Hepatocyte (in vitro differentiated cells): ENCODE results near the gene CBR4. TPM values are rescaled to one million over a fixed set of nuclear protein-coding genes. Genes with fewer than 3 reads are reported as not detected.

Experiments
- DNase-seq: peaks from one replicate; pipeline ENCODE4 v3.0.0-alpha.2; 2016; ENCODE audit warnings: low spot score
- H2AFZ ChIP-seq: fragments of 200-600 bp; sonication (generic); 2 replicates; pipeline ENCODE4 v1.6.0; 2016; ENCODE audit warnings: antibody characterized with exemption, mild to moderate bottlenecking
- H3K27ac ChIP-seq: fragments of 200-600 bp; sonication (generic); 2 replicates; pipeline ENCODE4 v1.5.1; 2016; ENCODE audit warnings: mild to moderate bottlenecking
- H3K27me3 ChIP-seq: fragments of 200-600 bp; sonication (generic); 2 replicates; pipeline ENCODE4 v1.6.1; 2016
- H3K36me3 ChIP-seq: fragments of 200-600 bp; sonication (generic); replicated peaks from 2 replicates; pipeline ENCODE4 v1.5.1; 2016; ENCODE audit warnings: low read depth; ENCODE audit not compliant: insufficient read depth
- H3K4me1 ChIP-seq: fragments of 200-600 bp; sonication (generic); 2 replicates; pipeline ENCODE4 v1.5.1; 2016; ENCODE audit warnings: mild to moderate bottlenecking, moderate library complexity; ENCODE audit not compliant: insufficient read depth
- H3K4me2 ChIP-seq: fragments of 200-600 bp; sonication (generic); 2 replicates; pipeline ENCODE4 v1.6.0; 2016
- H3K4me3 ChIP-seq: fragments of 200-600 bp; sonication (generic); 2 replicates; pipeline ENCODE4 v1.5.1; 2016; ENCODE audit warnings: mild to moderate bottlenecking
- H3K79me2 ChIP-seq: fragments of 200-600 bp; sonication (generic); 2 replicates; pipeline ENCODE4 v1.6.0; 2017; ENCODE audit warnings: mild to moderate bottlenecking
- H3K9me2 ChIP-seq: fragments of 200-600 bp; sonication (generic); replicated peaks from 2 replicates; pipeline ENCODE4 v1.6.0; 2017; ENCODE audit warnings: mild to moderate bottlenecking; ENCODE audit not compliant: insufficient read depth
- H3K9me3 ChIP-seq: fragments of 200-600 bp; sonication (generic); 2 replicates; pipeline ENCODE4 v1.5.1; 2016; ENCODE audit warnings: low read depth, mild to moderate bottlenecking
- H4K20me1 ChIP-seq: fragments of 200-600 bp; sonication (generic); 2 replicates; pipeline ENCODE4 v1.6.0; 2016; ENCODE audit warnings: mild to moderate bottlenecking; ENCODE audit not compliant: insufficient read depth, poor library complexity, severe bottlenecking
- EZH2 ChIP-seq: fragments of 200-600 bp; sonication (generic); IDR thresholded peaks from 2 replicates; pipeline ENCODE4 v1.6.1; 2016; ENCODE audit warnings: antibody characterized with exemption, mild to moderate bottlenecking, borderline replicate concordance
- EZH2phosphoT487 ChIP-seq: fragments of 200-600 bp; sonication (generic); IDR thresholded peaks from one replicate; pipeline ENCODE4 v1.6.1; 2018; ENCODE audit warnings: antibody characterized with exemption, mild to moderate bottlenecking, low read depth, moderate library complexity; ENCODE audit not compliant: unreplicated experiment, severe bottlenecking
- WGBS: methylation state at CpG from one replicate; pipeline ENCODE4 v1.1.6; 2016; ENCODE audit warnings: low lambda C conversion rate; ENCODE audit errors: missing lambda C conversion rate; 5-methylcytosine and 5-hydroxymethylcytosine counted together
- polyA plus RNA-seq: library from polyadenylated mRNA; unstranded; fragments of >200 nt; fragmentation: Nextera tagmentation; extraction: Ambion mirVana; gene quantifications from 2 replicates; pipeline ENCODE4 v1.2.1, GENCODE V29; 2016
- total RNA-seq: library from RNA; depleted of rRNA; stranded (reverse); fragments of >200 nt; gene quantifications from 2 replicates; pipeline ENCODE4 v1.2.3, GENCODE V29; 2014
- TF ChIP-seq, protein P1 (sequence below): fragments of 200-600 bp; sonication (generic); IDR thresholded peaks from 2 replicates; pipeline ENCODE4 v1.5.1; 2016; ENCODE audit warnings: antibody characterized with exemption, mild to moderate bottlenecking; ENCODE audit not compliant: poor library complexity

The CBR4 gene
- total and polyA plus RNA-seq, 2 experiments from 2014 or later = 18.5 to 26.9 TPM

DNA sequence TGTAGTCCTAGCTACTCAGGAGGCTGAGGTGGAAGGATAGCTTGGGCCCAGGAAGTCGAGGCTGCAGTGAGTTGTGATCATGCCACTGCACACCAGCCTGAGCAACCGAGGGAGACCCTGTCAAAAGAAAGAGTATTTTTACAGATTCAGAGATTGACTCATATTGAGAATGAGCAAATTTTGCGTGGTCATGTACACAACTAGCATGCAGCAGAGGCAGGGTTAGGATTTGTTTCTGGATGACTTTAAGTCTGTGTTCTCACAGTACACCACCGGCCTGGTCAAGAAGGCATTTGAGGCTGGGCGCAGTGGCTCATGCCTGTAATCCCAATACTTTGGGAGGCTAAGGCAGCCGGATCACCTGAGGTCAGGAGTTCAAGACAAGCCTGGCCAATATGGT, 44.8 kb upstream of the CBR4 start:
- DNase-seq = no peak
- Histone ChIP-seq H3K27ac (no peak overlapping the region), H4K20me1 (no peaks in the 10 kb centered on the region), H3K4me2 (no peak overlapping the region), H3K4me1 (peaks cover 4% of the 10 kb centered on the region), H3K4me3 (no peak overlapping the region), H3K27me3 (no peaks in the 10 kb centered on the region), H3K9me2 (no peaks in the 10 kb centered on the region), H3K79me2 (no peaks in the 10 kb centered on the region), H3K9me3 (no peaks in the 10 kb centered on the region), H3K36me3 (no peaks in the 10 kb centered on the region), H2AFZ (no peak overlapping the region)
- TF ChIP-seq, protein P1, sequence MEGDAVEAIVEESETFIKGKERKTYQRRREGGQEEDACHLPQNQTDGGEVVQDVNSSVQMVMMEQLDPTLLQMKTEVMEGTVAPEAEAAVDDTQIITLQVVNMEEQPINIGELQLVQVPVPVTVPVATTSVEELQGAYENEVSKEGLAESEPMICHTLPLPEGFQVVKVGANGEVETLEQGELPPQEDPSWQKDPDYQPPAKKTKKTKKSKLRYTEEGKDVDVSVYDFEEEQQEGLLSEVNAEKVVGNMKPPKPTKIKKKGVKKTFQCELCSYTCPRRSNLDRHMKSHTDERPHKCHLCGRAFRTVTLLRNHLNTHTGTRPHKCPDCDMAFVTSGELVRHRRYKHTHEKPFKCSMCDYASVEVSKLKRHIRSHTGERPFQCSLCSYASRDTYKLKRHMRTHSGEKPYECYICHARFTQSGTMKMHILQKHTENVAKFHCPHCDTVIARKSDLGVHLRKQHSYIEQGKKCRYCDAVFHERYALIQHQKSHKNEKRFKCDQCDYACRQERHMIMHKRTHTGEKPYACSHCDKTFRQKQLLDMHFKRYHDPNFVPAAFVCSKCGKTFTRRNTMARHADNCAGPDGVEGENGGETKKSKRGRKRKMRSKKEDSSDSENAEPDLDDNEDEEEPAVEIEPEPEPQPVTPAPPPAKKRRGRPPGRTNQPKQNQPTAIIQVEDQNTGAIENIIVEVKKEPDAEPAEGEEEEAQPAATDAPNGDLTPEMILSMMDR = no peak
- TF ChIP-seq EZH2phosphoT487 = no peak
- TF ChIP-seq EZH2 = no peak
- 94% methylated on average over 6 of the region's 6 CpGs for WGBS

DNA sequence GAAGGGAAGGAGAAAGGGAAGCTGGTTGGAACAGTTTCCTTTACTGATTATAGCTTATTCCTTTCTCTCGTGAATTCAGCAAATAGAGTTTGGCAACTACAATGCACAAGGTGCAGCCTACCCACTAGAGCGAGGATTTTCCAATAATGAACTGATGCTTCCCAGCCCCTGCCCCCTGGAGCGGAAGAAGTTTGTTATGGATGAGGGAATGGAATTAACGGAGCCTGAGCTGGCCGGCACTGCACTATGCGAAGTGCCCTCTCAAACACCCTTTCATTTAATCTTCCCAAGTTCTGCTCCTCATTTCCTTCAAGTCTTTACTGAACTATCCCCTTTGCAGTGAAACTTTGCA, 42.5 kb upstream of the CBR4 start:
- H3K4me2 ChIP-seq = no peak overlapping the region
- no peaks in the 10 kb centered on the region for H4K20me1 ChIP-seq
- no peak overlapping the region for H3K27ac ChIP-seq
- TF ChIP-seq, protein P1 = no peak
- TF ChIP-seq EZH2phosphoT487 (no peak), EZH2 (no peak)
- H3K27me3 ChIP-seq = no peaks in the 10 kb centered on the region
- H3K4me1 ChIP-seq = peaks cover 9% of the 10 kb centered on the region
- H3K79me2 ChIP-seq = no peaks in the 10 kb centered on the region
- H3K36me3 ChIP-seq = no peaks in the 10 kb centered on the region
- no peaks in the 10 kb centered on the region for H3K9me3 ChIP-seq
- DNase-seq = no peak
- H3K9me2 ChIP-seq = no peaks in the 10 kb centered on the region
- 81% methylated on average over 6 of the region's 6 CpGs for WGBS
- H2AFZ ChIP-seq = no peak overlapping the region
- no peak overlapping the region for H3K4me3 ChIP-seq

DNA sequence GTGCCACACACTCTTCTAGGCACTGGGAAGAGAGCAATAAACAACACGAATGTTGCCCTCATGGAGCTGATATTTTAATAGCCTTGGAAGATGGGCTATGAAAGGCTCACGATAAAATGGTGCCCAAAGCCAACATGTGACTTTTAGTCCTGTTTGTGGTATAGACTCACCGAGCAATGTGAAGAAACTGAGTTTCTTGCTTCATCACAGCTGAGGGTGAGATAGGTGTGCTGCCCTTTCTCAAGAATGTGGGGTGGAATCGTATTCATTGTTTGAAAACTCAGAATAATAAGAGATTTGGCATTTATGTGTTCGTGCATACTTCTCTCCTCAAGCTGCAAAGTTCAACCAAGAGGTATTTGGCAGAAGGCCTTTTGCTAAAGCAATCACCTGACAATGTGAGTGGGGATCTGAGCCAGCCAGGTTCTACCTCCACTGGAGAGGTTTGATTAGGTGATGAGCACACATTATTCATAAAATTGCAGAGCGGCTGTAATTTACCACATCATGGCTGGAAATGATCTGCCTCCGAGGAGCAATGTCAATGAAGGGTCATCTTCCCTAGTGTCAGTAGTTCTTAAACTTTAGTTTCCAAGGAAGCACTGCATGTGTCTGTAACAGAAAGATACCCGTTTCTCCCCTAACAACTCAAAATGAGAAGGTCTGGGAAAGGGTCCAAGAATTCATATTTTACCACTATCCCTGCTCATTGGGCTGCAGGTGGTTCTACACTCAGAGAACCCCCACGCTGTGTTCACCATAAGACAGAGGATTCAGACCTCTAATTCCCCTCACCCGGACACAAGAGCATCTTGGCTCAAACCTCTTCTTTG, 41.9 kb upstream of the CBR4 start:
- Histone ChIP-seq H4K20me1 (no peaks in the 10 kb centered on the region), H3K27ac (no peak overlapping the region), H3K36me3 (no peaks in the 10 kb centered on the region), H3K27me3 (no peaks in the 10 kb centered on the region), H3K4me2 (no peak overlapping the region), H3K9me3 (no peaks in the 10 kb centered on the region), H3K4me1 (peaks cover 9% of the 10 kb centered on the region), H3K79me2 (no peaks in the 10 kb centered on the region), H3K9me2 (no peaks in the 10 kb centered on the region), H2AFZ (no peak overlapping the region), H3K4me3 (no peak overlapping the region)
- TF ChIP-seq EZH2phosphoT487 = no peak
- TF ChIP-seq EZH2 = no peak
- TF ChIP-seq, protein P1 = no peak
- WGBS = 88% methylated on average over 10 of the region's 10 CpGs
- DNase-seq = no peak
